ENCODE results near the gene SCYL1.
"Not testable (repeated sequence)": the region's sequence is repeated elsewhere in the genome, so short reads cannot be mapped to it uniquely, and the experiment has no call there.

Gene SCYL1

GRCh38 chr11:65516135-65516968 is 8.5 kb upstream of the SCYL1 start:
- H3K9me3 ChIP-seq (ENCODE audit: control insufficient read depth, low read length), result no peaks in the 10 kb centered on the region
- no peaks in the 10 kb centered on the region for H3K4me1 ChIP-seq (ENCODE audit: control insufficient read depth, insufficient read depth, low read length, poor library complexity, severe bottlenecking)
- no peaks in the 10 kb centered on the region for H3K36me3 ChIP-seq (ENCODE audit: control insufficient read depth, insufficient read depth, low read length)
- 81% methylated on average over 5 of the region's 5 CpGs; no CpG with 5 or more reads in 1 of the 2 experiments for WGBS, 2 experiments (ENCODE audit: insufficient coverage in 2 of 2)
- no peak overlapping the region for H3K27ac ChIP-seq (ENCODE audit: low read depth, low read length, severe bottlenecking)
- H3K4me3 ChIP-seq (ENCODE audit: extremely low read depth, insufficient read depth, low read length, poor library complexity, severe bottlenecking), result no peak overlapping the region

DNA sequence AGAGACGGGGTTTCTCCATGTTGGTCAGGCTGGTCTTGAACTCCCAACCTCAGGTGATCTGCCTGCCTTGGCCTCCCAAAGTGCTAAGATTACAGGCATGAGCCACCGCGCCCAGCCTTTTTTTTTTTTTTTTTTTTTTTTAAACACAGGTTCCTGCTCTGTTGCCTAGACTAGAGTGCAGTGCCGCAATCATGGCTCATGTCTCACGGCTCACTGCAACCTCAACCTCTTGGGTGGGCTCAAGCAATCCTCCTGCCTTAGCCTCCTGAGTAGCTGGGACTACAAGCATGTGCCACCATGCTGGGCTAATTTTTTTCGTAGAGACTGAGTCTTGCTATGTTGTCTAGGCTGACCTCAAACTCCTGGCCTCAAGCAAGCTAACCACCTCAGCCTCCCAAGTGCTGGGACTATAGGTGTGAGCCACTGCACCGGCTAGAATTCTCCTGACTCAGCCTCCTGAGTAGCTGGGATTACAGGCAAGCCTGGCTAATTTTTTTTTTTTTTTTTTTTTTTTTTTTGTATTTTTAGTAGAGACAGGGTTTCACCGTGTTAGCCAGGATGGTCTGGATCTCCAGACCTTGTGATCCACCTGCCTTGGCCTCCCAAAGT is 5.8 kb upstream of the SCYL1 start:
- H3K27ac ChIP-seq (ENCODE audit: low read depth, low read length, severe bottlenecking); H3K4me3 ChIP-seq (ENCODE audit: extremely low read depth, insufficient read depth, low read length, poor library complexity, severe bottlenecking); H3K9me3 ChIP-seq (ENCODE audit: control insufficient read depth, low read length); H3K36me3 ChIP-seq (ENCODE audit: control insufficient read depth, insufficient read depth, low read length): not testable (repeated sequence)
- H3K4me1 ChIP-seq (ENCODE audit: control insufficient read depth, insufficient read depth, low read length, poor library complexity, severe bottlenecking), result peaks cover 22% of the 10 kb centered on the region
- WGBS, 2 experiments (ENCODE audit: insufficient coverage in 2 of 2), result 86 to 100% methylated on average over 4 to 5 of the region's 8 CpGs

GRCh38 chr11:65521777-65522521 is 2.9 kb upstream of the SCYL1 start:
- not testable (repeated sequence) for H3K4me3 ChIP-seq (ENCODE audit: extremely low read depth, insufficient read depth, low read length, poor library complexity, severe bottlenecking); H3K36me3 ChIP-seq (ENCODE audit: control insufficient read depth, insufficient read depth, low read length); H3K9me3 ChIP-seq (ENCODE audit: control insufficient read depth, low read length)
- WGBS, 2 experiments (ENCODE audit: insufficient coverage in 2 of 2), result 60 to 83% methylated on average over 2 to 10 of the region's 20 CpGs
- peak overlapping the region; percentile 65 for H3K27ac ChIP-seq (ENCODE audit: low read depth, low read length, severe bottlenecking)
- H3K4me1 ChIP-seq (ENCODE audit: control insufficient read depth, insufficient read depth, low read length, poor library complexity, severe bottlenecking), result peaks cover 27% of the 10 kb centered on the region

GRCh38 chr11:65522718-65523630 is 1.9 kb upstream of the SCYL1 start:
- Histone ChIP-seq H3K27ac (ENCODE audit: low read depth, low read length, severe bottlenecking) (peak overlapping the region; percentile 65), H3K36me3 (ENCODE audit: control insufficient read depth, insufficient read depth, low read length) (peaks cover 19% of the 10 kb centered on the region), H3K4me1 (ENCODE audit: control insufficient read depth, insufficient read depth, low read length, poor library complexity, severe bottlenecking) (peaks cover 27% of the 10 kb centered on the region)
- 73 to 86% methylated on average over 10 to 11 of the region's 18 CpGs for WGBS, 2 experiments (ENCODE audit: insufficient coverage in 2 of 2)
- H3K9me3 ChIP-seq (ENCODE audit: control insufficient read depth, low read length); H3K4me3 ChIP-seq (ENCODE audit: extremely low read depth, insufficient read depth, low read length, poor library complexity, severe bottlenecking): not testable (repeated sequence)

- Histone ChIP-seq H3K36me3 (ENCODE audit: control insufficient read depth, insufficient read depth, low read length) (peaks cover 22% of the 10 kb centered on the region), H3K27ac (ENCODE audit: low read depth, low read length, severe bottlenecking) (peak overlapping the region; percentile 65), H3K4me1 (ENCODE audit: control insufficient read depth, insufficient read depth, low read length, poor library complexity, severe bottlenecking) (peaks cover 27% of the 10 kb centered on the region)
- not testable (repeated sequence) for H3K9me3 ChIP-seq (ENCODE audit: control insufficient read depth, low read length); H3K4me3 ChIP-seq (ENCODE audit: extremely low read depth, insufficient read depth, low read length, poor library complexity, severe bottlenecking)
- 93 to 96% methylated on average over 7 of the region's 7 CpGs for WGBS, 2 experiments (ENCODE audit: insufficient coverage in 2 of 2)
Measured at GRCh38 chr11:65523631-65523968, 1.3 kb upstream of the SCYL1 start.

- Histone ChIP-seq H3K4me3 (ENCODE audit: extremely low read depth, insufficient read depth, low read length, poor library complexity, severe bottlenecking) (peak overlapping the region; percentile 26), H3K4me1 (ENCODE audit: control insufficient read depth, insufficient read depth, low read length, poor library complexity, severe bottlenecking) (peaks cover 27% of the 10 kb centered on the region), H3K36me3 (ENCODE audit: control insufficient read depth, insufficient read depth, low read length) (peaks cover 27% of the 10 kb centered on the region), H3K27ac (ENCODE audit: low read depth, low read length, severe bottlenecking) (peak overlapping the region; percentile 65), H3K9me3 (ENCODE audit: control insufficient read depth, low read length) (no peaks in the 10 kb centered on the region)
- 75 to 79% methylated on average over 7 to 10 of the region's 12 CpGs for WGBS, 2 experiments (ENCODE audit: insufficient coverage in 2 of 2)
Measured at GRCh38 chr11:65524014-65524740, 706 bp upstream of the SCYL1 start.

- Histone ChIP-seq H3K27ac (ENCODE audit: low read depth, low read length, severe bottlenecking) (peak overlapping the region; percentile 87), H3K4me1 (ENCODE audit: control insufficient read depth, insufficient read depth, low read length, poor library complexity, severe bottlenecking) (peaks cover 27% of the 10 kb centered on the region), H3K9me3 (ENCODE audit: control insufficient read depth, low read length) (no peaks in the 10 kb centered on the region), H3K36me3 (ENCODE audit: control insufficient read depth, insufficient read depth, low read length) (peaks cover 43% of the 10 kb centered on the region), H3K4me3 (ENCODE audit: extremely low read depth, insufficient read depth, low read length, poor library complexity, severe bottlenecking) (peak overlapping the region; percentile 86)
- 63 to 67% methylated on average over 24 to 26 of the region's 31 CpGs for WGBS, 2 experiments (ENCODE audit: insufficient coverage in 2 of 2)
Measured at GRCh38 chr11:65525546-65526480, 930 bp downstream of the SCYL1 start.

DNA sequence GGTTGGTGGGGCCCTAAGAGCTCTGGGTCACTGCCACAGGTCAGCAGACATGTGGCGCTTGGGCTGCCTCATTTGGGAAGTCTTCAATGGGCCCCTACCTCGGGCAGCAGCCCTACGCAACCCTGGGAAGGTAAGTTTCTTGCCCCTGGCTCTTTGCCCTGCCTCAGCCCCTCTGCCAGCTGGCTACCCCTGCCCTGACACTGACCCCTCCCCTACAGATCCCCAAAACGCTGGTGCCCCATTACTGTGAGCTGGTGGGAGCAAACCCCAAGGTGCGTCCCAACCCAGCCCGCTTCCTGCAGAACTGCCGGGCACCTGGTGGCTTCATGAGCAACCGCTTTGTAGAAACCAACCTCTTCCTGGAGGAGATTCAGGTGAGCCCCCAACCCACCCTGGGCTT is 1.9 kb downstream of the SCYL1 start:
- H3K9me3 ChIP-seq (ENCODE audit: control insufficient read depth, low read length), result no peaks in the 10 kb centered on the region
- peaks cover 53% of the 10 kb centered on the region for H3K36me3 ChIP-seq (ENCODE audit: control insufficient read depth, insufficient read depth, low read length)
- peaks cover 27% of the 10 kb centered on the region for H3K4me1 ChIP-seq (ENCODE audit: control insufficient read depth, insufficient read depth, low read length, poor library complexity, severe bottlenecking)
- H3K27ac ChIP-seq (ENCODE audit: low read depth, low read length, severe bottlenecking), result no peak overlapping the region
- 97 to 98% methylated on average over 7 to 8 of the region's 8 CpGs for WGBS, 2 experiments (ENCODE audit: insufficient coverage in 2 of 2)
- no peak overlapping the region for H3K4me3 ChIP-seq (ENCODE audit: extremely low read depth, insufficient read depth, low read length, poor library complexity, severe bottlenecking)

DNA sequence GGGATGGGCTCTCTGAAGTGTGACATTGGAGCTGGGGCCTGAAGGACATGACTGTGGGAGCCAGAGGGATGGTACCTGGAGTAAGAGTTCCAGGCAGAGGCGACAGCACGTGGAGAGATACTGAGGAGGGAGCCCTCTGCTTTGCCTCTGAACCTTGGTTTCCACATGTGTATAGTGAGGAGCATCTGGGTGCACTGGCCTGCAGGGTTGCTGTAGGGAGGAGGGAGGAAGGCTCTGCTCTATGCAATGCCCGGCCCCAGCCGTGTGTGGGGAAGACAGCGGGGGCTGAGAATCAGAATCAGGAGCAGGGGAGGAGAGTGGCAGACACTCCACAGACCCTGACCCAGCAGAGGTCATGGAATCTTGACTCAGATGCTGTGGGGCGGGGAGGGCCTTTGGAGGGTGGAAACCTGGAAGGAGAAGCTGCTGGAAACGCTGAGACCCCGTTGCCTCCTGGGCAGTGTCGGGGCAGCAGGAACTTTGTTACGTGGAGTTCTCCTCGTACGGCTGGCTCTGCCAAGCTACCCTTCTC is 4.0 kb downstream of the SCYL1 start:
- Histone ChIP-seq H3K9me3 (ENCODE audit: control insufficient read depth, low read length) (no peaks in the 10 kb centered on the region), H3K4me1 (ENCODE audit: control insufficient read depth, insufficient read depth, low read length, poor library complexity, severe bottlenecking) (peaks cover 7% of the 10 kb centered on the region), H3K27ac (ENCODE audit: low read depth, low read length, severe bottlenecking) (no peak overlapping the region), H3K4me3 (ENCODE audit: extremely low read depth, insufficient read depth, low read length, poor library complexity, severe bottlenecking) (no peak overlapping the region), H3K36me3 (ENCODE audit: control insufficient read depth, insufficient read depth, low read length) (peaks cover 72% of the 10 kb centered on the region)
- WGBS, 2 experiments (ENCODE audit: insufficient coverage in 2 of 2), result 98 to 99% methylated on average over 7 to 12 of the region's 12 CpGs

All from mesodermal cell (in vitro differentiated cells).